Nephron (organoid): ENCODE results near the gene TPD52L1.

Experiments
- H3K27ac Mint-ChIP-seq, 3 experiments: 2 replicates each; pipeline ENCODE4 v1.8.0; 2020; ENCODE audit warnings: mixed read lengths in 3 of 3, mild to moderate bottlenecking in 2 of 3, moderate library complexity in 1 of 3
- H3K27me3 Mint-ChIP-seq: 2 replicates; pipeline ENCODE4 v1.8.0; 2021; ENCODE audit warnings: low read depth, mild to moderate bottlenecking, moderate library complexity, mixed read lengths
- H3K36me3 Mint-ChIP-seq: 2 replicates; pipeline ENCODE4 v1.8.0; 2020; ENCODE audit warnings: low read depth, mixed read lengths
- H3K4me1 Mint-ChIP-seq: 2 replicates; pipeline ENCODE4 v1.8.0; 2020; ENCODE audit warnings: mixed read lengths
- H3K4me3 Mint-ChIP-seq, 3 experiments: 2 replicates each; pipeline ENCODE4 v1.8.0; 2020; ENCODE audit warnings: mild to moderate bottlenecking in 3 of 3, mixed read lengths in 3 of 3, moderate library complexity in 2 of 3
- H3K9me3 Mint-ChIP-seq: 2 replicates; pipeline ENCODE4 v1.8.0; 2020; ENCODE audit warnings: mixed read lengths
- CTCF ChIP-seq, 3 experiments: fragments of 200-600 bp; sonication (generic); IDR thresholded peaks; one replicate each; pipeline ENCODE4 v1.5.0; 2021; ENCODE audit warnings: antibody characterized with exemption in 3 of 3; ENCODE audit not compliant: unreplicated experiment in 3 of 3

The TPD52L1 gene

GRCh38 chr6:125248136-125248535 is 94.6 kb downstream of the TPD52L1 start:
- no peak overlapping the region for H3K27ac Mint-ChIP-seq

GRCh38 chr6:125250511-125250910 is 96.9 kb downstream of the TPD52L1 start:
- H3K36me3 Mint-ChIP-seq, result no peaks in the 10 kb centered on the region
- no peak for TF ChIP-seq CTCF (IDR thresholded peaks at IDR 0.05; ENCODE audit: unreplicated experiment in 3 of 3)
- H3K27me3 Mint-ChIP-seq, result no peaks in the 10 kb centered on the region
- H3K4me3 Mint-ChIP-seq, result no peak overlapping the region
- H3K27ac Mint-ChIP-seq, result no peak overlapping the region
- H3K9me3 Mint-ChIP-seq, result peaks cover 3% of the 10 kb centered on the region
- H3K4me1 Mint-ChIP-seq, result peaks cover 21% of the 10 kb centered on the region

More at GRCh38 chr6:125248136-125248535, 94.6 kb downstream of the TPD52L1 start:
- Mint-ChIP-seq H3K4me3 (no peak overlapping the region), H3K4me1 (peaks cover 21% of the 10 kb centered on the region), H3K27me3 (no peaks in the 10 kb centered on the region), H3K36me3 (peaks cover 2% of the 10 kb centered on the region), H3K9me3 (peaks cover 9% of the 10 kb centered on the region)
- no peak for TF ChIP-seq CTCF (IDR thresholded peaks at IDR 0.05; ENCODE audit: unreplicated experiment in 3 of 3)

- peaks cover 11% of the 10 kb centered on the region for H3K4me1 Mint-ChIP-seq
- no peak for TF ChIP-seq CTCF (IDR thresholded peaks at IDR 0.05; ENCODE audit: unreplicated experiment in 3 of 3)
- no peaks in the 10 kb centered on the region for H3K9me3 Mint-ChIP-seq
- H3K36me3 Mint-ChIP-seq, result no peaks in the 10 kb centered on the region
- no peak overlapping the region for H3K4me3 Mint-ChIP-seq
- H3K27me3 Mint-ChIP-seq, result no peaks in the 10 kb centered on the region
- peak overlapping the region in 1 of 3 experiments; percentile 49 for H3K27ac Mint-ChIP-seq
Measured at GRCh38 chr6:125251516-125252220, 98.1 kb downstream of the TPD52L1 start.

GRCh38 chr6:125252891-125253290 is 99.3 kb downstream of the TPD52L1 start:
- Mint-ChIP-seq H3K36me3 (no peaks in the 10 kb centered on the region), H3K27ac (no peak overlapping the region), H3K9me3 (no peaks in the 10 kb centered on the region), H3K4me3 (no peak overlapping the region), H3K4me1 (peaks cover 9% of the 10 kb centered on the region), H3K27me3 (no peaks in the 10 kb centered on the region)
- no peak for TF ChIP-seq CTCF (IDR thresholded peaks at IDR 0.05; ENCODE audit: unreplicated experiment in 3 of 3)

- Mint-ChIP-seq H3K27me3 (no peaks in the 10 kb centered on the region), H3K27ac (no peak overlapping the region), H3K9me3 (no peaks in the 10 kb centered on the region), H3K4me3 (no peak overlapping the region), H3K4me1 (peaks cover 9% of the 10 kb centered on the region), H3K36me3 (no peaks in the 10 kb centered on the region)
- TF ChIP-seq CTCF (IDR thresholded peaks at IDR 0.05; ENCODE audit: unreplicated experiment in 3 of 3), result no peak
Measured at GRCh38 chr6:125253881-125254280, 100.3 kb downstream of the TPD52L1 start.

GRCh38 chr6:125254321-125254720 is 100.7 kb downstream of the TPD52L1 start:
- H3K9me3 Mint-ChIP-seq, result no peaks in the 10 kb centered on the region
- peaks cover 9% of the 10 kb centered on the region for H3K4me1 Mint-ChIP-seq

More at GRCh38 chr6:125254321-125254720, 100.7 kb downstream of the TPD52L1 start:
- Mint-ChIP-seq H3K27me3 (no peaks in the 10 kb centered on the region), H3K36me3 (no peaks in the 10 kb centered on the region), H3K27ac (no peak overlapping the region), H3K4me3 (no peak overlapping the region)
- TF ChIP-seq CTCF (IDR thresholded peaks at IDR 0.05; ENCODE audit: unreplicated experiment in 3 of 3), result no peak
